Measurements from ENCODE around the gene TNRC6C.

The TNRC6C gene

GRCh38 chr17:77927777-77928518 lies 30.6 kb upstream of the TNRC6C start (continued):
- TF ChIP-seq GLIS3 (CRISPR knock-in tag; IDR thresholded peaks at IDR 0.05) (no peak), ESRRG (CRISPR knock-in tag; IDR thresholded peaks at IDR 0.05) (no peak), ZFP3 (CRISPR knock-in tag; IDR thresholded peaks at IDR 0.05) (no peak), SNAI2 (CRISPR knock-in tag; IDR thresholded peaks at IDR 0.05) (no peak), ZNF8 (CRISPR knock-in tag; IDR thresholded peaks at IDR 0.05) (no peak), BACH2 (CRISPR knock-in tag; IDR thresholded peaks at IDR 0.05; ENCODE audit: borderline replicate concordance) (no peak)

- ATAC-seq, result no peak
- no peak for TF ChIP-seq CSRNP3 (CRISPR knock-in tag; IDR thresholded peaks at IDR 0.05)
These were observed 29.9 kb upstream of the TNRC6C start for GRCh38 chr17:77928519-77929179.

- ATAC-seq, result no peak
- no peak for TF ChIP-seq ZFP3 (CRISPR knock-in tag; IDR thresholded peaks at IDR 0.05)
These were observed 29.3 kb upstream of the TNRC6C start for GRCh38 chr17:77929180-77929564.

GRCh38 chr17:77929871-77930436 lies 28.5 kb upstream of the TNRC6C start:
- TF ChIP-seq CSDC2 (CRISPR knock-in tag; IDR thresholded peaks at IDR 0.05) (no peak), PATZ1 (CRISPR knock-in tag; IDR thresholded peaks at IDR 0.05; ENCODE audit: borderline replicate concordance) (no peak), BACH2 (CRISPR knock-in tag; IDR thresholded peaks at IDR 0.05; ENCODE audit: borderline replicate concordance) (no peak), TSHZ2 (CRISPR knock-in tag; IDR thresholded peaks at IDR 0.05) (no peak), SNAI2 (CRISPR knock-in tag; IDR thresholded peaks at IDR 0.05) (no peak), ZFP30 (CRISPR knock-in tag; IDR thresholded peaks at IDR 0.05) (no peak)
- ATAC-seq, result no peak; the same call in 2 of the 3 replicates

GRCh38 chr17:77930780-77931768 lies 27.4 kb upstream of the TNRC6C start:
- TF ChIP-seq POU6F1 (CRISPR knock-in tag; IDR thresholded peaks at IDR 0.05; ENCODE audit: borderline replicate concordance, low read depth) (no peak), ZNF8 (CRISPR knock-in tag; IDR thresholded peaks at IDR 0.05) (0 out of 2 replicates have a peak, but pooled peaks have one; percentile 46), ZNF70 (CRISPR knock-in tag; IDR thresholded peaks at IDR 0.05) (peak; percentile 42; the same call in 1 of the 2 replicates), CSDC2 (CRISPR knock-in tag; IDR thresholded peaks at IDR 0.05) (no peak), RARB (CRISPR knock-in tag; IDR thresholded peaks at IDR 0.05) (no peak), CSRNP3 (CRISPR knock-in tag; IDR thresholded peaks at IDR 0.05) (no peak), BACH2 (CRISPR knock-in tag; IDR thresholded peaks at IDR 0.05; ENCODE audit: borderline replicate concordance) (no peak), ZFP30 (CRISPR knock-in tag; IDR thresholded peaks at IDR 0.05) (no peak), ESRRG (CRISPR knock-in tag; IDR thresholded peaks at IDR 0.05) (no peak), ZFP3 (CRISPR knock-in tag; IDR thresholded peaks at IDR 0.05) (no peak), OSR1 (CRISPR knock-in tag; IDR thresholded peaks at IDR 0.05) (no peak), TCF4 (CRISPR knock-in tag; IDR thresholded peaks at IDR 0.05; ENCODE audit: borderline replicate concordance) (peak; percentile 85)
- peak; percentile 61 for ATAC-seq

Data from SK-N-SH treated with all-trans-retinoic acid at 6 μM for 48 hours (cell line).